Measurements from ENCODE around the gene COLEC11.

Gene COLEC11

DNA sequence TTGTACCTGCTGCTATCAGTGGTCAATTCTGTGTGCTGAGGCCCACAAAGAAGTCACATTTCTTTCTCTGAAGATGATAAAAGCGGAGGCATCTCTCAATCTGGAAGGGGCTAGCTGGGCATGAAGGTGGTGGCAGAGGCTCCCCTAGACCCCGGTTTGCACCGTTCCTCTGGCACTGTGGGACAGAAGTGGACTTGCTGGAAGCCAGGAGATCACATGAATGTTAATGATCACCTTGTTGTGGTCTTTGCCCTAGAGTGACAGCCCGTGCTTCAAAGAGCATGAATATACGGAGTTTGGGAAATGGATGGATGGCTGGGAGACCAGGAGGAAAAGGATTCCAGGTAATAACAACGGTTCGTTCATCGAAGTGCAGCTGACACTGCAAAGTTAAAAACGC is 83.3 kb downstream of the COLEC11 start:
- no peak for DNase-seq

GRCh38 chr2:3679180-3679579 is 84.3 kb downstream of the COLEC11 start:
- no peak for DNase-seq

DNA sequence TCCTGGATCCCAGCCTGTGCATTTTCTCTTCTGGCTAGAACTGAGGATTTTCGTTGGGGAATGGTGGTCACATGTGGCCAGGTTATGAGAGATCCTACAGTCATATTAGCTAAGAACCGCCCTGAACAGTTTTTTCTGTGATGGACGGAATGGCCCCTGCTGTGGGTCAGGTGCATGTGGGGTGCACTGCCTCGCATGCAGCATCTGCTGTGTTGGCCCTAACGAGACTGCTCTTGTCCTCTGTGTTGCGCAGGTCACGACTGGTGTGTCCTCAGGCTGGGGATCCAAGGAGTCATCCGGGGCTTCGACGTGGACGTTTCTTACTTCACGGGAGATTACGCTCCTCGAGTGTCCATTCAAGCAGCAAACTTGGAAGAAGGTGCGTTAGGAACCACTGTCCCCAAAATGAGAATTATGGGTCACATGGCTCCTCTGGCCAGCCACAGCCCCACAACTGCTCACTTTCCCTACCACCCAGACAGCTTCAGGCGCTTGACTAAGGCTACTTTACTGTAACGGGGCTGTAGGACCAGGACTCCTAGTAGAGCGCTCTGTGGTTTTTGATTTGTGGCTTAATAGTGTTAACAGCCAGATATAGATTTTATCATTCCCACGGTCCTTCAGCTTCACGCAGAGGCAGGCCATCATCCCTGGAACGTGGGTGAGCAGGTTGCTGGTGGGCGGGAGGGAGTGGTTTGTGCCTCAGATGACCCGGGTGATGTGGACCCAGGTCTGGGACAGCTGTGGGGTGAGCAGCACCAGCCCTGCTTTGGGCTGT is 84.9 kb downstream of the COLEC11 start:
- DNase-seq, result no peak

- DNase-seq, result no peak
Observed at GRCh38 chr2:3680548-3681345, 85.8 kb downstream of the COLEC11 start.

- DNase-seq, result no peak
Observed at GRCh38 chr2:3681625-3682024, 86.7 kb downstream of the COLEC11 start.

GRCh38 chr2:3682811-3683210 is 87.9 kb downstream of the COLEC11 start:
- DNase-seq, result no peak

DNA sequence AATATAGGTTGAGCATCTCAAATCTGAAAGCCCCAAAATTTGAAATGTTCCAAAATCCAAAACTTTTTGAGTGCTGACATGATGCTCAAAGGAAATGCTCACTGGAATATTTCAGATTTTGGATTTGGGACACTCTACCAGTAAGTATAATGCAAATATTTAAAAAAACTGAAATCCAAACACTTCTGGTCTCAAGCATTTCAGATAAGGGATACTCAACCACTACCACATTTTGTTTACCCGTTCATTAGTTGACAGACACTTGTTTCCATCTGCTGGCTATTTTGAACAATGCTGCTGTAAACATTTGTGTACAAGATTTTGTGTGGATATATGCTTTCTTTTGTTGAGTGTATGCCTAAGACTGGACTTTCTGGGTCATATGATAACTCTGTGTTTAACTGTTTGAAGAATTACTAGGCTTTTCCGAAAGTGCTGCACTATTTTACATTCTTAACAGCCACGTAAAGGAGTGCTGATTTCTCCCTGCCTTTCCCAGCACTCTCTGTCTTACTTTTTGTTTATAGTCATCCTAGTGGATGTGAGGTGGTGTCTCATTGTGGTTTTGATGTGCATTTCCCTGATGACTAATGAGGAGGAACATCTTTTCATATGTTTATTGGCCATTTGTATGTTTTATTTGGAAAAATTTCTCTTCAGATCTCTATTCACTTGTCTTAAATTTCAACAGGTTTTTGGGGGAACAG is 89.0 kb downstream of the COLEC11 start:
- no peak for DNase-seq

- no peak for DNase-seq
Observed at GRCh38 chr2:3689998-3690748, 95.3 kb downstream of the COLEC11 start.

DNA sequence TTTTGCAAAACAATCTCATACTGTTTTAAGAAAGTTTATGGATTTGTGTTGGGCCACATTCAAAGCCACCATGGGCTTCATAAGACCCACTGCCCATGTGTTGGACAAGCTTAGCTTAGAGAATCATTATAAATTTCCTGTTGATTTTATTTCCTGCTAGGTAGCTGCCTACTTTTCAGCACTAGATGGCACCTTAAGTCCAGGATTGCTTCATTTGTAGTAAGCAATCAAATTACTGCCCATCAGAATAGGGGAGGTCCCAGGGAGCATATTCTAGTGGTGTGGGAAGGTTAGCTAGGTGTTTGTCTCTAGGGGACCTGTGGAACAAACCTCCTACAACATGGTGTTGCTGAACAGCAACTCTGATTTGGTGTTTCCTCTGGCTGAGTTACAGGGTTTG is 97.5 kb downstream of the COLEC11 start:
- DNase-seq, result no peak
